IgD-negative memory B cell (primary cell): ENCODE results near the gene CABCOCO1. TPM values are rescaled to one million over a fixed set of nuclear protein-coding genes. Genes with fewer than 3 reads are reported as not detected.

Experiments used
- H3K27ac Mint-ChIP-seq, 3 donors: one replicate each; pipeline ENCODE4 v1.8.0; 2020 to 2022; ENCODE audit warnings: mild to moderate bottlenecking in 3 of 3, mixed read lengths in 3 of 3, moderate library complexity in 1 of 3
- H3K27me3 Mint-ChIP-seq: one replicate; pipeline ENCODE4 v1.8.0; 2021; ENCODE audit warnings: mixed read lengths
- H3K36me3 Mint-ChIP-seq: one replicate; pipeline ENCODE4 v1.8.0; 2020; ENCODE audit warnings: mild to moderate bottlenecking, mixed read lengths
- H3K4me1 Mint-ChIP-seq, 3 donors: one replicate each; pipeline ENCODE4 v1.8.0; 2020 to 2022; ENCODE audit warnings: mixed read lengths in 3 of 3, mild to moderate bottlenecking in 1 of 3
- H3K4me3 Mint-ChIP-seq, 4 donors: one replicate each; pipeline ENCODE4 v1.8.0; 2020 to 2022; ENCODE audit warnings: mild to moderate bottlenecking in 4 of 4, mixed read lengths in 4 of 4, moderate library complexity in 3 of 4
- H3K9me3 Mint-ChIP-seq, 3 donors: one replicate each; pipeline ENCODE4 v1.8.0; 2020 to 2021; ENCODE audit warnings: mixed read lengths in 3 of 3, mild to moderate bottlenecking in 1 of 3
- polyA plus RNA-seq: library from polyadenylated mRNA; unstranded; fragments of 300-500 nt; fragmentation: Illumina TruSeq; gene quantifications from one replicate; pipeline ENCODE4 v1.2.3, GENCODE V29; 2021

Gene CABCOCO1, protein sequence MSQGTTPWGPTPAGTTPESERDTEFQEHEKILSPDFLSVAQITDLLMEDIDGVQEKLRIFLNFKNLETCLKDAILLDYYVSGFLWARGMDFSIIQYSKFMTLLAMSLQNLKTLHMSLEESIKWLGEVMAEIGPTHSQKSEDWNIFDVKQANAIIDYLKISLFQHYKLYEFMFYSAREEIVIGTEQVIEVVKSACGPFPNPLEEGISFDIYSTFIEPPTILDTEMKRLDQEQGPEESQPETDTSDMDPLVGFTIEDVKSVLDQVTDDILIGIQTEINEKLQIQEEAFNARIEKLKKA
- not detected for polyA plus RNA-seq

DNA sequence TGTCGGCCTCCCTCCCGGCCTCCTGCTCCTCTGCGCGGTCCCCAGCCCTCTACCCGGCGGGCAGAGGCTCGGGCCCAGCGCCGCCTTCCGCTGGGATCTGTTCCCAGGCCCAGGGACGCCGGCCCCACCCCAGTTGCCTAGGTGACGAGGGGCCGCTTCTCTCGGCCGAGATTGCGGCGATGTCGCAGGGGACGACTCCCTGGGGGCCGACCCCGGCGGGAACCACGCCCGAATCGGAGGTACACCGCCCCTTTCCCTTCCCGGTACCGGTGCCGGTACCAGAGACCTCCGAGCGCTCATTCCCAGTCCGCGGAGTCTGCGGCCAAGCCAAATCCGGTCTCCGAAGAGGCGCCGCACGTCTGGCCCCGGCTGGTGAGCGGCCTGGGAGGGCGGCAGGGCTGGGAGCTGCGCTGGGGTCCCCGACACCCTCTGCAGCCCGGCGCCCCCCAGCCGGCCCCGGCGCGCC lies at the start of gene CABCOCO1:
CABCOCO1 (plus strand) TSS at position 136 of the 466 bp plus-strand sequence; CDS start at position 180, 44 bp downstream.
- H3K27ac Mint-ChIP-seq, result no peak within 1 kb of the TSS
- peak within 1 kb of the TSS in 1 of 4 donors; percentile 72 for H3K4me3 Mint-ChIP-seq
- H3K27me3 Mint-ChIP-seq, result peaks cover 27% of the 10 kb centered on the region
- H3K36me3 Mint-ChIP-seq, result no peaks in the 10 kb centered on the region
- peaks cover 0 to 1% (median 0%) of the 10 kb centered on the region in 3 donors for H3K4me1 Mint-ChIP-seq
- peaks cover 0 to 2% (median 0%) of the 10 kb centered on the region in 3 donors for H3K9me3 Mint-ChIP-seq

DNA sequence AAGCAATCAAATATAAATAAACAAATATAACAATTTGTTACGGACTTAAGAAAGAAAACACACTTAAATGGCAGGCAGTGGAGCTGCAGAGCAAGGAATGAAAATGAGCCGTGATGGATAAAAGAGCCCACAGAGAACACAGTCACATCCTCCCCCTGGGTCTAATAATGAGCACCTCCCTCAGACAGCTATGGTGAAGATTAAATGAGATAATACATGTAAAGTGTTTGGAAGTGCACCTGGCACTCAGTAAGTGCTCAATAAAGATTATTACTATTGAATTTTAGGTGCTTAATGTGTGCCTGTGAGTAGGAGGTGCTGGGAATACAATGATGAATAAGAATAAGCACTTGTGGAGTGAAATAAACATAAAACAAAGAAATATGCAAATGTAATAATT lies 49.1 kb upstream of the CABCOCO1 start:
- H3K9me3 Mint-ChIP-seq, result no peaks in the 10 kb centered on the region

DNA sequence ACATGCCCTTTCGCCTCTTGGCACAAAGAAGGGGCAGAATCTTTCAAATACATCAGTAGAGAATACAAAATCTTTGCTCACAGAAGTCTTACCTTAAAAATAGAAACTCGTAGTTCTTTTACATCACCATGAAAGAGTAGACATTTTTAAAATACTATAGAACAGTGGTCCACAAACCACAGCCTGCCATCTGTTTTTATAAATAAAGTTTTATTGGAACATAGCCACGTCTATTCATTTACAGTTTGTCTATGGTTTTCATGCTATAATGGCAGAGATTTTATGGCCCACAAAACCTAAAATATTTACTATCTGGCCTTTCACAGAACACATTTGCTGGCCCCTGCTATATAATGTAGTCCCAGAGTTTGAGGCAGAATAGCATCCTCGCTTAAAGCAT lies 46.1 kb upstream of the CABCOCO1 start:
- Mint-ChIP-seq H3K27ac (no peak overlapping the region), H3K4me1 (peaks cover 0 to 1% (median 0%) of the 10 kb centered on the region in 3 donors), H3K9me3 (no peaks in the 10 kb centered on the region), H3K27me3 (no peaks in the 10 kb centered on the region), H3K4me3 (no peak overlapping the region), H3K36me3 (no peaks in the 10 kb centered on the region)

More for the DNA sequence above, 49.1 kb upstream of the CABCOCO1 start:
- Mint-ChIP-seq H3K4me1 (peaks cover 0 to 1% (median 0%) of the 10 kb centered on the region in 3 donors), H3K36me3 (no peaks in the 10 kb centered on the region), H3K27ac (peak overlapping the region in 1 of 3 donors; percentile 14), H3K27me3 (no peaks in the 10 kb centered on the region), H3K4me3 (no peak overlapping the region)

DNA sequence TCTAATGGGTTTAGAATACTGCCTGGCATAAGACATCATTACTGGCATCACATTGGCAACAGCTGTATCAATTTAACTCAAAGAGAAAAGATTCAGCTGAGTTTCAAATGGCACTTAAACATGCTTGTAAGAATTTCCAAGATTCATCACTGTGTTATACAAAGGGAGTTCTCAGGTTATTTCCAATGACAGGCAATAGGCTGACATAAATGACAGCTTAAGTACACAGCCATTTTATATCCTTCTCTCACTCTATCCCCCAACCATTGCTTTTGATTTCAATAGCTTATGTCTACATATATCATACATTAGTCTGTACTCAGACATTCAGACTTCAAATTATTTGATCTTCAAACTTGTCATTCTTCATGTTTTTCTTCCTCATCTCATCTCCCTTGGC lies 45.5 kb upstream of the CABCOCO1 start:
- Mint-ChIP-seq H3K9me3 (no peaks in the 10 kb centered on the region), H3K36me3 (no peaks in the 10 kb centered on the region), H3K27me3 (peaks cover under 1% of the 10 kb centered on the region), H3K27ac (no peak overlapping the region), H3K4me1 (peaks cover 0 to 1% (median 0%) of the 10 kb centered on the region in 3 donors), H3K4me3 (no peak overlapping the region)

DNA sequence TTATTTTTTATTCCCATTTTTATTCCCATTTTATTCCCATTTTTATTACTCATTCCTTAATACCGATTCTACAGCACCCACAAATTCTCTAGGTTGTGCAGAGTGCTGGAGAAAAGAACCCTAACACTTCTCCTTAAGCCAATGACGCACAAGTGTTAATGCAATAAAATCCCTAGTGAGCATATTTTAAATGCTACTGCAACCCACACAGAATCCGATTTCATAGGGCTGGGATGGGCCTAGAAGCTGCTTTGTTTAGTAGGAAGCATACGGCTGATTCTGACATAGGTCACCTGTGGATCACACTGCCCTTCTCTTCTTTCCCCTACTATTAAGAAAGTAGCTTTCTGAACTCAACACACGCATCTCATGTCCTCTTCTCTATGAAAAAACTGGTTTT lies 45.1 kb upstream of the CABCOCO1 start:
- no peak overlapping the region for H3K27ac Mint-ChIP-seq
- no peaks in the 10 kb centered on the region for H3K9me3 Mint-ChIP-seq
- no peak overlapping the region for H3K4me3 Mint-ChIP-seq
- peaks cover 0 to 1% (median 0%) of the 10 kb centered on the region in 3 donors for H3K4me1 Mint-ChIP-seq
- no peaks in the 10 kb centered on the region for H3K36me3 Mint-ChIP-seq
- peaks cover 2% of the 10 kb centered on the region for H3K27me3 Mint-ChIP-seq

DNA sequence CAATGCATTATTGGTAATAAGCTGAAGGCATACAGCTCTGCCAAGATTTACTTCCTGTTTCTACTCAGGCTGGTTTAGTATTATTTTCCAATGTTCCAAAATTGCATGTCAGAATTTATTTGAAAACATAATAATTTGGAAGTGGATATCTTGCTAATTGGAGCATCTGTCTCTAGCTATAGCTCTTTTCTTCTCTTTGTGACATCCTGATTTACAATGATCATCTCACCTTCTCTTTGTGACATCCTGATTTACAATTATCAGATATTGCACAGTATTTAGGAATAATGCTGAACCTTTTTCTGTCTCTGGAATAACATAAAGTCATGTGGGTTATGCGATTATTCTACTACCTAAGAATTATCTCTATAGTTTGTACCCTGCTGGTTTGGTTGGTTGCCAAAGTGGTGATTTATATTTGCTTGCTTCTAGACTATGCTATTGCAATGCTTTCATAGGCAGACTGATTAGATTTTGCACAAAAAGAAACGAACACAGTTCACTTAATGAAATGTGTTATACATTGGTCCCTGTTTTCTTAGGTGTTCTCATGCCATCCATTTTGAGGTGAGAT lies 44.3 kb upstream of the CABCOCO1 start:
- Mint-ChIP-seq H3K9me3 (no peaks in the 10 kb centered on the region), H3K4me1 (peaks cover 0 to 1% (median 0%) of the 10 kb centered on the region in 3 donors), H3K4me3 (no peak overlapping the region), H3K27ac (no peak overlapping the region), H3K36me3 (no peaks in the 10 kb centered on the region), H3K27me3 (peaks cover 2% of the 10 kb centered on the region)

DNA sequence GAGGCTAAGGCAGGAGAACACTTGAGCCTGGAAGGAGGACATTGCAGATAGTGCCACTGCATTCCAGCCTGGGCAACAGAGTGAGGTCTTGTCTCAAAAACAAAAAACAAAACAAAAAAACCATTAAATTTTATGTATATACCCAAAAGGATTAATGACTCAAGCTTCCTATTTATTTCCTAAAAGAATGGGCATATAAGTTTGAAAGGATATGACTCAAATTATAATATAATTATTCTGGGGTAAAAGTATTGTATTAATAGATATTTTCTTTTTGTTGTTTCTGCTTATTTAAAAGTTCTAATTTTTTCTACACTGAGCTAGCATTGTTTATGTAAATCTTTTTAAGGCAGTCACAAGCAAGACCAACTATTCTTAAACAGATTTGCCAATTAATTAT lies 42.2 kb upstream of the CABCOCO1 start:
- Mint-ChIP-seq H3K4me3 (no peak overlapping the region), H3K9me3 (no peaks in the 10 kb centered on the region), H3K27me3 (peaks cover 3% of the 10 kb centered on the region), H3K36me3 (no peaks in the 10 kb centered on the region), H3K4me1 (peaks cover 0 to 1% (median 0%) of the 10 kb centered on the region in 3 donors), H3K27ac (no peak overlapping the region)

DNA sequence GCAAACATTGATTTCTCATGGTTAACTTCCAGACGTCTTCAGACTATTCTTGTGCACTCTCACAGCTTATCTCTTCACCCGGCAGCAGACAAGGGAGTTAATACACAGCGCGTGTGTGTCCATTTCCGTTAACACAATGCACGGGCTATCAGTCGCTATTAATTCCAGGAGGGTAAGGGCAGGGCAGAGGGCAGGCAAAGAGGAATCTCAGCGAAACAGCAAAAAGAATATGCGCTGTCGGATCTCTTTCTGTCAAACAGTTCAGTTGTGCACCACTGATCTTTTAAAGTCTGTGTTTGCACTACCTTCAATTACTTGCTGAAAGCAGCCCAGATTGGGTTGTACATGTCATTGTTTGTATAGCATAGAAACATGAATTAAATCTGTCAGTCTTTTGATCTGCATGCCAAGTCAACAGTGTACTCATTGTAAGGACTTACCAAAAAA lies 41.1 kb upstream of the CABCOCO1 start:
- Mint-ChIP-seq H3K4me3 (no peak overlapping the region), H3K36me3 (no peaks in the 10 kb centered on the region), H3K27ac (no peak overlapping the region), H3K4me1 (peaks cover 0 to 1% (median 0%) of the 10 kb centered on the region in 3 donors), H3K9me3 (no peaks in the 10 kb centered on the region), H3K27me3 (peaks cover 3% of the 10 kb centered on the region)

DNA sequence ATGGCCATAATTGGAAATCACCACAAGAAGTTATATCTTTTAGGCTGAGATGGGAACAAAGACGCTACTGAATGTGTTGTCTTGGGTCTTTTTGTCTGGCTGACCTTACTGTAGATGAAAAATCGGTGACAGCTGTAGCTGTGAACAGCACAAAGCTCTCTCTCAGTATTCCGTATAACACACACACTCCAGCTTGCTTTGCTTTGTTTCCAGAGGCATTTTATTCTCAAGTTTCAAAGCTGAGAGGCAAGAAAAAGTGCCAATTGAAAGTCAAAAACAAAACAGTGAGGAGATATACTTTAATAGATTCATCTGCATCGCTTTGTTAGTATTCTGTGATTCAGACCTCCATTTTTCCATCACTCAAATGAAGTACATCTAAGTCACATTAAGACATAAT lies 39.6 kb upstream of the CABCOCO1 start:
- Mint-ChIP-seq H3K27me3 (peaks cover 3% of the 10 kb centered on the region), H3K36me3 (no peaks in the 10 kb centered on the region), H3K9me3 (no peaks in the 10 kb centered on the region), H3K4me3 (no peak overlapping the region), H3K27ac (no peak overlapping the region), H3K4me1 (peaks cover 0 to 1% (median 0%) of the 10 kb centered on the region in 3 donors)

DNA sequence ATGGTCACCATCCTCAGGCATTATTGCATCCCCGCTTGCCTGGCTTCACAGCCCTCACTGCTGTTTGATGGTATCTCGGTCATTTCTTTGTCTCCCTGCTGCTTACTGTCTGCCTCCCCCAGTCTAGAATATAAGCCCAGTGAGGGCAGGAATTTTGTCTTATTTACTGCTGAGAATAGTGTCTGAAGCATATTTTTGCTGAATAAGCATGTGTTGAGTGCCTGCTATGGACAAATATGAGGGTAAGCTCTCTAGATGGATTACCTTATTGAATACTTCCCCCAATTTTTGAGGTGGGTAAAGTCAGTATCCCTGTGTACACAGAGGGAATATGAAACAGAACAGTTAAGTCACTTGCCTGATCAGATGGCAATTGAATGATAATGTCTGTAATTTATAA lies 36.5 kb upstream of the CABCOCO1 start:
- Mint-ChIP-seq H3K4me3 (no peak overlapping the region), H3K9me3 (no peaks in the 10 kb centered on the region), H3K27ac (no peak overlapping the region), H3K27me3 (peaks cover 3% of the 10 kb centered on the region), H3K36me3 (no peaks in the 10 kb centered on the region), H3K4me1 (no peaks in the 10 kb centered on the region)

DNA sequence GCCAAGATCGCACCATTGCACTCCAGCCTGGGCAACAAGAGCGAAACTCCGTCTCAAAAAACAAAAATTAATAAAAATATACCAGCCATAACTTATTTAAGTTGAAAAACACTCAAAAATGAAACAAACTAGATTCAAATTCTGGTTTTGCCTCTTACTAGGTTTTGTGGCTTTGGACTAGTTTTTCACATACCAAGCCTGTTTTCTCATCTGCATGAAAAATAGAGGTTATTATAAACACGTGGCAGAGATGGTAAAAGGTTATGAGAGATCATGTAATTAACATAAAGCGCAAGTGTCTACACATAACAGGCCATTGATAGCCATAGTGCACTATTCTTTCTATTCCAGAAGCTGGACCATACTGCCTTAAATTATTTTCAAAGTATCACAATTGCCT lies 35.5 kb upstream of the CABCOCO1 start:
- Mint-ChIP-seq H3K4me1 (no peaks in the 10 kb centered on the region), H3K27me3 (peaks cover 2% of the 10 kb centered on the region), H3K27ac (no peak overlapping the region), H3K4me3 (no peak overlapping the region), H3K36me3 (no peaks in the 10 kb centered on the region), H3K9me3 (no peaks in the 10 kb centered on the region)

DNA sequence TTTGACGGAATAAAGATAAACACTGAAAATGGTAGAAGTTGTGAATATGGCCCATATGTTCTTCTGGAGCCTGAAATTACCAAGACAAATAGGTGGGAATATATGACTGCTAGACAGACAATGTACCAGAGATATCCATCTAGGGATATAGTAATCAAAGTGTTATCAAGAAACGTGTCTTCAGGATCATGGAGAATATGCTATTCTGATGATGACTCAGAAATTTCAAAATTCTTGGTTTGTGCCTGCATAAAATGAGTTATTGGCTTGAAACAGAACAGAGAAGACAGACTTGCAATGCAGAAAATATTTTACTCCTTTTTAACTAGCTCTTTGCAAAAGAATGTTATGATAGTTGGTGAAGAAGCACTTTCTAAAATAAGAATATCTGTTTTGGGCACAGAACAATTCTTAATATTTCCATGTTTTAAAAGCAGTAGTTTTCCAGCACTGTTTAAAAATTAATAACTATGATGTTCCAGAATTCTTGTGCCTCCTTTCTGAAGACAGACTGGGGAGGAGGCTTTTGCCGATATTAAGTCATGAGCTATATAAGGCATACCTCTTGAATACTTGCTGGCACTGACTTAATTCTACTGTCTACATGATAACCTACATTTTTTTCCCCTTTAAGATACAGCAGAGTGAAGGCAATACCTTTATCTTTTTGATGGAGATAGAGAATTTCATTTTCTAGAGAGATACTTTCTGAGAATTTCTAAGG lies 34.4 kb upstream of the CABCOCO1 start:
- no peaks in the 10 kb centered on the region for H3K36me3 Mint-ChIP-seq

DNA sequence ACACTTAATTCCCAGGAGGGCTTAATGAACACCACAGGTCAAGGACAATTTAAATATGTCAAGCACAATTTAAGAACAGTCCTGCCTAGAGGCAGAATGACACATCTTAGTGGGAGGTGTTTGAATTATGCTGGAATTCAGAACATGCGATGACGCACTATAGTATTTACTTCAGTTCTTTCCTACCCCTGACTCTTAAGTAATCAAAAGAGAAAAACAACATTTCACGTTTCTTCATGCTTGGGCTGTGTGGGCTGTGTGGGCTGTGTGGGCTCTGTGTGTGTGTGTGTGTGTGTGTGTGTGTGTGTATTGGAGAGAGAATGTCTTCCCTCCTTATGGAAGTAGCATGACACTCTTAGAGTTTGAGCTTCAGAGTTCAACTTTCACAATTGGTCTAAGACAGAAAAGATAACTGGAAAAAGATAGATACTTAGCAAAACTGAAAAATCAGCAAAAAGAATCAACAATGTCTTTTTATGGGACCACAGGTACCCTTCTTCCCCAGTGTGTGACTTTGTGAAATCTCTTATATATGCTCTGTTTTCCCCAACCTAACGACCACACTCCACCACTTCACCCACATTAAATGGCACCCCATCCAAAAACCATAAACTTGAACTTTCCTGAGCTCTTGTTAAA lies 33.7 kb upstream of the CABCOCO1 start:
- Mint-ChIP-seq H3K27me3 (peaks cover 3% of the 10 kb centered on the region), H3K36me3 (no peaks in the 10 kb centered on the region), H3K4me1 (no peaks in the 10 kb centered on the region), H3K4me3 (no peak overlapping the region), H3K9me3 (no peaks in the 10 kb centered on the region), H3K27ac (no peak overlapping the region)

More for the DNA sequence above, 34.4 kb upstream of the CABCOCO1 start:
- no peak overlapping the region for H3K4me3 Mint-ChIP-seq
- no peak overlapping the region for H3K27ac Mint-ChIP-seq
- peaks cover 5% of the 10 kb centered on the region for H3K27me3 Mint-ChIP-seq
- no peaks in the 10 kb centered on the region for H3K9me3 Mint-ChIP-seq
- H3K4me1 Mint-ChIP-seq, result no peaks in the 10 kb centered on the region

DNA sequence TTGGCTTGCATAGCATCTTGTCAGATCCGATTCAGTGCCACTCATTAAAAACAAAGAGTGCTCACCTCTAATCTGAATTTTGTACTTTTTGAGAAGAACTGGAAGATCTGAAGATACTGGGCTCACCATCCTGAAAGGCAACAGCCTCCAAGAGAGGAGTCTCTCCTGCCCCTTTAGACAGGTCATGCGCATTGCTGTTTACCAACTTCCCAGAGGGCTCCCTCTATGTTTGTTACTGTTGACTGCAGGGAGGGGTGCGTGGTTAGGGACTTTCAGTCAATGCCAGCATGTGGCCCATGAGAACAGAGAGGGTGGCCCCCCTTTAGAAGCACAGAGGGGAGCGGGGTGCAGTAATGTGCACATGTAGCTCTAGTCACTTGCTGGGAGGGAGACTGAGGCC lies 33.2 kb upstream of the CABCOCO1 start:
- Mint-ChIP-seq H3K36me3 (no peaks in the 10 kb centered on the region), H3K4me1 (no peaks in the 10 kb centered on the region), H3K27ac (no peak overlapping the region), H3K4me3 (no peak overlapping the region), H3K9me3 (no peaks in the 10 kb centered on the region), H3K27me3 (peaks cover 3% of the 10 kb centered on the region)
